T-helper 1 cell treated with Interleukin-12 subunit alpha and Interleukin-12 subunit beta and Interleukin-4 antibody, amounts not matched to agents 30 ng/mL and 1 ng/mL, for 36 hours (primary cell): ENCODE results near the gene ZNF600. TPM values are rescaled to one million over a fixed set of nuclear protein-coding genes. Genes with fewer than 3 reads are reported as not detected.
"Not testable (repeated sequence)": the region's sequence is repeated elsewhere in the genome, so short reads cannot be mapped to it uniquely, and the experiment has no call there.

Experiments
- intact Hi-C: fragments of 100-400 bp; cut with micrococcal nuclease; formaldehyde crosslinking; loops from one replicate; pipeline ENCODE4 v1.15.1; 2024
- total RNA-seq: library from RNA; stranded (reverse); gene quantifications from 2 replicates; pipeline ENCODE4 v1.2.3, GENCODE V29; 2022

The ZNF600 gene
- total RNA-seq, 1 donor from 2014 or later, result 16.3 TPM

GRCh38 chr19:52742516-52742915 lies 44.1 kb downstream of the ZNF600 start:
- intact Hi-C loops, result no loop called here

GRCh38 chr19:52741951-52742485 lies 44.6 kb downstream of the ZNF600 start:
- intact Hi-C loops, result no loop called here

- intact Hi-C loops, result not testable (repeated sequence)
These were observed 45.2 kb downstream of the ZNF600 start for GRCh38 chr19:52741371-52741770.

GRCh38 chr19:52739576-52739975 lies 47.0 kb downstream of the ZNF600 start:
- intact Hi-C loops, result no loop called here

- intact Hi-C loops, result loop anchor here (1.0 to 2.0 kb wide), 17 partner anchors 51 to 546 kb away; partner anchors contain the start of genes ZNF160, ZNF28, ZNF320 and ZNF468
These were observed 50.9 kb downstream of the ZNF600 start for GRCh38 chr19:52735734-52736133.

- intact Hi-C loops, result loop anchor here (1.0 to 2.0 kb wide), 18 partner anchors 45 to 546 kb away; partner anchors contain the start of genes ZNF160, ZNF28, ZNF320 and ZNF468
These were observed 51.5 kb downstream of the ZNF600 start, which contains the start of gene ZNF611 for GRCh38 chr19:52734893-52735661. ZNF611 (minus strand) TSS chr19:52735044; CDS start chr19:52715894, 19,150 bp downstream.

- intact Hi-C loops, result loop anchor here (1.0 to 2.0 kb wide), 3 partner anchors 44 to 466 kb away; partner anchors contain the start of genes ZNF766 and ZNF888
These were observed 52.2 kb downstream of the ZNF600 start for GRCh38 chr19:52734331-52734892.

- intact Hi-C loops, result not testable (repeated sequence)
These were observed 60.5 kb downstream of the ZNF600 start for GRCh38 chr19:52726051-52726450.

GRCh38 chr19:52725528-52725961 lies 61.0 kb downstream of the ZNF600 start:
- intact Hi-C loops, result no loop called here

- intact Hi-C loops, result no loop called here
These were observed 61.7 kb downstream of the ZNF600 start for GRCh38 chr19:52724701-52725514.

GRCh38 chr19:52723907-52724598 lies 62.5 kb downstream of the ZNF600 start:
- intact Hi-C loops, result not testable (repeated sequence)

- intact Hi-C loops, result no loop called here
These were observed 64.3 kb downstream of the ZNF600 start for GRCh38 chr19:52722062-52723003.

GRCh38 chr19:52720541-52720940 lies 66.0 kb downstream of the ZNF600 start:
- intact Hi-C loops, result not testable (repeated sequence)

GRCh38 chr19:52716522-52716921 lies 70.1 kb downstream of the ZNF600 start:
- intact Hi-C loops, result no loop called here

- intact Hi-C loops, result not testable (repeated sequence)
These were observed 70.7 kb downstream of the ZNF600 start for GRCh38 chr19:52715902-52716301.

- intact Hi-C loops, result not testable (repeated sequence)
These were observed 71.3 kb downstream of the ZNF600 start for GRCh38 chr19:52715330-52715729.
